Kidney (tissue), 14 donors: ENCODE data around the gene FGD3. TPM values are rescaled to one million over a fixed set of nuclear protein-coding genes. Genes with fewer than 3 reads are reported as not detected.
A peak's percentile ranks its signal among the peaks of the same experiment; 100 is the strongest.

Experiments used
- DNase-seq, 5 donors: peaks; one replicate each; pipeline ENCODE4 v3.0.0-alpha.2; 2013 to 2020
- FAIRE-seq: peaks from 2 replicates; lab custom pipeline; 2012; peaks lifted over from hg19 to GRCh38; lab: Jason Lieb, UNC
- H3K27ac ChIP-seq, 2 donors: one replicate each; pipeline ENCODE4 v1.7.0; 2013; ENCODE audit warnings: low read depth in 2 of 2, low read length in 2 of 2, inconsistent platforms in 1 of 2
- H3K27me3 ChIP-seq: one replicate; pipeline ENCODE4 v1.7.1; 2013; ENCODE audit warnings: low read length, inconsistent platforms; ENCODE audit not compliant: control insufficient read depth, insufficient read depth
- H3K36me3 ChIP-seq, 3 donors: one replicate each; pipeline versions ENCODE4 v1.7.0 to v1.7.1; 2013; ENCODE audit warnings: low read length in 3 of 3, control low read depth in 1 of 3, inconsistent platforms in 1 of 3; ENCODE audit not compliant: insufficient read depth in 3 of 3, control insufficient read depth in 2 of 3
- H3K4me1 ChIP-seq, 3 donors: one replicate each; pipeline versions ENCODE4 v1.7.0 to v1.7.1; 2013; ENCODE audit warnings: low read length in 3 of 3, inconsistent platforms in 1 of 3, low read depth in 1 of 3; ENCODE audit not compliant: control insufficient read depth in 2 of 3, insufficient read depth in 2 of 3
- H3K4me3 ChIP-seq, 3 donors: one replicate each; pipeline versions ENCODE4 v1.7.0 to v1.8.1; 2013; ENCODE audit warnings: low read length in 3 of 3, control low read depth in 1 of 3, inconsistent platforms in 1 of 3
- H3K9ac ChIP-seq, 3 donors: one replicate each; pipeline versions ENCODE4 v1.7.0 to v1.7.1; 2013; ENCODE audit warnings: low read length in 3 of 3, control low read depth in 1 of 3, inconsistent platforms in 1 of 3
- H3K9me3 ChIP-seq, 3 donors: one replicate each; pipeline versions ENCODE4 v1.7.0 to v1.7.1; 2013; ENCODE audit warnings: low read length in 3 of 3, control low read depth in 1 of 3, inconsistent platforms in 1 of 3; ENCODE audit not compliant: control insufficient read depth in 2 of 3, insufficient read depth in 1 of 3
- CTCF ChIP-seq: IDR thresholded peaks from 3 replicates; pipeline ENCODE4 v1.5.1; 2012; ENCODE audit warnings: mild to moderate bottlenecking, moderate library complexity, borderline replicate concordance; ENCODE audit not compliant: insufficient read depth; ENCODE audit errors: extremely low read depth
- intact Hi-C: fragments of 100-400 bp; cut with DNase I; formaldehyde crosslinking; loops from one replicate; pipeline ENCODE4 v1.11.1; 2022
- polyA plus RNA-seq: library from polyadenylated mRNA; stranded (reverse); fragments of 350-450 nt; fragmentation: Illumina TruSeq; extraction: RNeasy Lipid Tissue Mini Kit (QIAGEN cat#74804); gene quantifications from one replicate; pipeline ENCODE4 v1.2.3, GENCODE V29; 2014; ENCODE audit warnings: low read depth, low replicate concordance; ENCODE audit not compliant: insufficient read depth
- total RNA-seq: library from RNA; stranded (reverse); fragmentation: NEBNext Ultra II Directional; extraction: Animal tissue kit (Norgen Biotek cat#: 25700); gene quantifications from one replicate; pipeline ENCODE4 v1.2.1, GENCODE V29; 2021
- donor health status: control.
- donor health status: control.
- donor health status: control.
- donor health status: control.
- donor health status: control.
- donor health status: DM: yes; HTN: yes; CAD: no.
- donor health status: Normal renal cell carcinoma (clear cell type).

FGD3 gene
- total and polyA plus RNA-seq, 2 donors from 2014 or later, result 7.4 to 12.1 TPM

GRCh38 chr9:93059715-93060578, 112.6 kb downstream of the FGD3 start:
- H3K27ac ChIP-seq, result peak overlapping the region; percentile 49 to 58
- no peaks in the 10 kb centered on the region for H3K27me3 ChIP-seq
- H3K36me3 ChIP-seq, result no peaks in the 10 kb centered on the region
- H3K4me1 ChIP-seq, result peaks cover 0 to 32% (median 16%) of the 10 kb centered on the region in 3 donors
- intact Hi-C loops, result no loop called here
- H3K9me3 ChIP-seq, result no peaks in the 10 kb centered on the region
- peak overlapping the region in 1 of 3 donors; percentile 47 for H3K9ac ChIP-seq
- no peak for TF ChIP-seq CTCF
- DNase-seq, result peak in 2 of 5 donors; percentile 52 to 63
- H3K4me3 ChIP-seq, result peak overlapping the region in 2 of 3 donors; percentile 59 to 62
- no peak for FAIRE-seq

GRCh38 chr9:93060746-93061259, 113.5 kb downstream of the FGD3 start:
- Histone ChIP-seq H3K27ac (peak overlapping the region; percentile 2 to 51), H3K9me3 (no peaks in the 10 kb centered on the region), H3K27me3 (no peaks in the 10 kb centered on the region), H3K4me1 (peaks cover 0 to 32% (median 16%) of the 10 kb centered on the region in 3 donors), H3K9ac (no peak overlapping the region), H3K4me3 (no peak overlapping the region), H3K36me3 (no peaks in the 10 kb centered on the region)
- peak in 1 of 5 donors; percentile 39 for DNase-seq
- no peak for TF ChIP-seq CTCF
- FAIRE-seq, result no peak
- intact Hi-C loops, result no loop called here

GRCh38 chr9:93061260-93061751, 114.0 kb downstream of the FGD3 start:
- intact Hi-C loops, result no loop called here
- Histone ChIP-seq H3K36me3 (no peaks in the 10 kb centered on the region), H3K27me3 (no peaks in the 10 kb centered on the region), H3K4me1 (peaks cover 0 to 32% (median 16%) of the 10 kb centered on the region in 3 donors), H3K27ac (peak overlapping the region; percentile 2 to 71), H3K9ac (peak overlapping the region in 1 of 3 donors; percentile 2), H3K9me3 (no peaks in the 10 kb centered on the region), H3K4me3 (peak overlapping the region in 1 of 3 donors; percentile 2)
- TF ChIP-seq CTCF, result no peak
- FAIRE-seq, result no peak
- peak in 2 of 5 donors; percentile 6 to 40 for DNase-seq
